Transverse colon (tissue), 4 donors: ENCODE results near the gene RUNDC3A. TPM values are rescaled to one million over a fixed set of nuclear protein-coding genes. Genes with fewer than 3 reads are reported as not detected.

Experiments
- DNase-seq: peaks from one replicate; pipeline ENCODE4 v3.0.0-alpha.2; 2019
- H3K27ac ChIP-seq, 4 donors: fragments of 200-600 bp; sonication (generic); 2 replicates each; pipeline ENCODE4 v1.5.1; 2016 to 2018; ENCODE audit warnings: inconsistent platforms in 4 of 4
- H3K27me3 ChIP-seq: fragments of 200-600 bp; sonication (generic); 2 replicates; pipeline ENCODE4 v1.5.1; 2017; ENCODE audit warnings: inconsistent platforms
- H3K36me3 ChIP-seq, 4 donors: fragments of 200-600 bp; sonication (generic); 2 replicates each; pipeline ENCODE4 v1.5.1; 2017 to 2019; ENCODE audit warnings: inconsistent platforms in 4 of 4
- H3K4me1 ChIP-seq, 4 donors: fragments of 200-600 bp; sonication (generic); 2 replicates each; pipeline ENCODE4 v1.5.1; 2017 to 2020; ENCODE audit warnings: inconsistent platforms in 4 of 4
- H3K4me3 ChIP-seq, 4 donors: fragments of 200-600 bp; sonication (generic); 1 replicate in 1 of 4; 2 replicates in 3 of 4; pipeline versions ENCODE4 v1.5.1 to v1.6.1; 2017 to 2019; ENCODE audit warnings: inconsistent platforms in 4 of 4
- H3K9me3 ChIP-seq, 2 donors: fragments of 200-600 bp; sonication (generic); 2 replicates each; pipeline ENCODE4 v1.5.1; 2017 to 2019; ENCODE audit warnings: inconsistent platforms in 2 of 2
- EP300 ChIP-seq: sonication (generic); formaldehyde crosslinking; IDR thresholded peaks from one replicate; pipeline ENCODE4 v1.6.1; 2017; ENCODE audit warnings: antibody characterized with exemption, low read depth
- POLR2A ChIP-seq: fragments of 450-650 bp; IDR thresholded peaks from one replicate; pipeline ENCODE4 v1.6.1; 2016; ENCODE audit warnings: antibody characterized with exemption, mild to moderate bottlenecking, moderate library complexity
- POLR2AphosphoS5 ChIP-seq, 3 donors: sonication (generic); formaldehyde crosslinking; IDR thresholded peaks; one replicate each; pipeline ENCODE4 v1.6.1; 2016; ENCODE audit warnings: antibody characterized with exemption in 3 of 3
- WGBS, 2 donors: methylation state at CpG; one replicate each; pipeline ENCODE4 v1.1.5; 2018; ENCODE audit warnings: low coverage in 1 of 2; 5-methylcytosine and 5-hydroxymethylcytosine counted together
- in situ Hi-C, 4 donors: fragments of 200-750 bp; cut with MboI; loops; one replicate each; pipeline versions ENCODE4 v1.15.0 to v1.15.1; 2017; ENCODE audit warnings: low sequenced_read_pairs in 3 of 4, low pct_ligation_motif_present in 1 of 4, low pct_unique_long_range_greater_than_20kb in 1 of 4
- intact Hi-C: fragments of 100-400 bp; cut with DNase I; formaldehyde crosslinking; loops from one replicate; pipeline ENCODE4 v1.15.1; 2023; ENCODE audit warnings: low total_unique reads
- total RNA-seq, 4 donors: library from RNA; depleted of rRNA; stranded (reverse); fragments of >200 nt; gene quantifications; one replicate each; pipeline ENCODE4 v1.1.0, GENCODE V29; 2016
- TF ChIP-seq, protein P1 (sequence below), 5 experiments: fragments of 200-600 bp in 3 of 5; fragments of 450-650 bp in 2 of 5; sonication (generic) in 3 of 5; IDR thresholded peaks; 1 replicate in 2 of 5; 2 replicates in 3 of 5; pipeline ENCODE4 v1.5.1; 2016 to 2017; ENCODE audit warnings: antibody characterized with exemption in 5 of 5, inconsistent platforms in 3 of 5, mild to moderate bottlenecking in 2 of 5, moderate library complexity in 1 of 5

Gene RUNDC3A
- total RNA-seq, 4 donors from 2014 or later: 0.48 to 7.6 (median 1.1) TPM; not detected in 1

DNA sequence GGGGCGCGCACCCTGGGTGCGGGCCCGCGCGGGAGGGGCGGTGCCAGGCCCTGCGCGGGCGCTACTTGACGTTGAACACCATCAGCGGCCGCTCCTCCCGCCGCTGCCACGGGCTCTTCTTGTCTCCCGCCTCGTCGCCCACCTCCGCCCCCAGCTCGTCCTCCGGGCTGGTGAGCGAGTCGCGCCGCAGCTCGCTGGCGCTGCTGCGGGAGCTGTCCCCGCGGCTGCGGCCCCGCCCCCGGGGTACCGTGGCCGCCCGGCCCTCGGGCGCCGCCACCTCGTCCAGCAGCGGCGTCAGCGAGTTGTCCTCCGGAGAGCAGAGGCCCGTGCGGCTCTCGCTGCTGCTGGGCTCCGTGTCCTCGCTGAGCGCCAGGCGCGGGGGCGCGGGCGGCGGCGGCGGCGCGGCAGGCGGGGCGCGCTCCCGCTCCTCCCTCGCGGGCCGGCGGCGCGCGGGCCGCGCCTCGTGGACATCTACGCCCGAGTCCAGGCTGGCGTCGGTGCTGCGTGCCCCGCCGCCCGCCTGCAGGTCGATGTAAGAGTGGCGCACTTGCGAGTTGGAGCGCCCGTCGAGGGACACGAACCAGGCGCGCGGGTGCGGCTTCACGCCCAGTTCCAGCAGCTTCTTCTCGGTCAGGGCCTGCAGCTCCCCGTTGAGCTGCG, 45.4 kb downstream of the RUNDC3A start:
- no CpG with 5 or more reads among the region's 98 CpGs for WGBS, 2 donors
- Histone ChIP-seq H3K4me1 (peaks cover 0 to 7% (median 3%) of the 10 kb centered on the region in 4 donors), H3K27ac (peak overlapping the region in 3 of 4 donors; percentile 21 to 48 (median 42)), H3K27me3 (peaks cover 6% of the 10 kb centered on the region), H3K4me3 (peak overlapping the region in 3 of 4 donors; percentile 29 to 50 (median 36)), H3K36me3 (peaks cover 0 to 9% (median 0%) of the 10 kb centered on the region in 4 donors), H3K9me3 (no peaks in the 10 kb centered on the region)
- in situ Hi-C loops (no loop called here), intact Hi-C loops (no loop called here)
- DNase-seq: peak; percentile 41
- TF ChIP-seq, protein P1, sequence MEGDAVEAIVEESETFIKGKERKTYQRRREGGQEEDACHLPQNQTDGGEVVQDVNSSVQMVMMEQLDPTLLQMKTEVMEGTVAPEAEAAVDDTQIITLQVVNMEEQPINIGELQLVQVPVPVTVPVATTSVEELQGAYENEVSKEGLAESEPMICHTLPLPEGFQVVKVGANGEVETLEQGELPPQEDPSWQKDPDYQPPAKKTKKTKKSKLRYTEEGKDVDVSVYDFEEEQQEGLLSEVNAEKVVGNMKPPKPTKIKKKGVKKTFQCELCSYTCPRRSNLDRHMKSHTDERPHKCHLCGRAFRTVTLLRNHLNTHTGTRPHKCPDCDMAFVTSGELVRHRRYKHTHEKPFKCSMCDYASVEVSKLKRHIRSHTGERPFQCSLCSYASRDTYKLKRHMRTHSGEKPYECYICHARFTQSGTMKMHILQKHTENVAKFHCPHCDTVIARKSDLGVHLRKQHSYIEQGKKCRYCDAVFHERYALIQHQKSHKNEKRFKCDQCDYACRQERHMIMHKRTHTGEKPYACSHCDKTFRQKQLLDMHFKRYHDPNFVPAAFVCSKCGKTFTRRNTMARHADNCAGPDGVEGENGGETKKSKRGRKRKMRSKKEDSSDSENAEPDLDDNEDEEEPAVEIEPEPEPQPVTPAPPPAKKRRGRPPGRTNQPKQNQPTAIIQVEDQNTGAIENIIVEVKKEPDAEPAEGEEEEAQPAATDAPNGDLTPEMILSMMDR (IDR thresholded peaks at IDR 0.05): no peak
- TF ChIP-seq POLR2AphosphoS5 (IDR thresholded peaks at IDR 0.05): no peak
- TF ChIP-seq POLR2A: no peak

DNA sequence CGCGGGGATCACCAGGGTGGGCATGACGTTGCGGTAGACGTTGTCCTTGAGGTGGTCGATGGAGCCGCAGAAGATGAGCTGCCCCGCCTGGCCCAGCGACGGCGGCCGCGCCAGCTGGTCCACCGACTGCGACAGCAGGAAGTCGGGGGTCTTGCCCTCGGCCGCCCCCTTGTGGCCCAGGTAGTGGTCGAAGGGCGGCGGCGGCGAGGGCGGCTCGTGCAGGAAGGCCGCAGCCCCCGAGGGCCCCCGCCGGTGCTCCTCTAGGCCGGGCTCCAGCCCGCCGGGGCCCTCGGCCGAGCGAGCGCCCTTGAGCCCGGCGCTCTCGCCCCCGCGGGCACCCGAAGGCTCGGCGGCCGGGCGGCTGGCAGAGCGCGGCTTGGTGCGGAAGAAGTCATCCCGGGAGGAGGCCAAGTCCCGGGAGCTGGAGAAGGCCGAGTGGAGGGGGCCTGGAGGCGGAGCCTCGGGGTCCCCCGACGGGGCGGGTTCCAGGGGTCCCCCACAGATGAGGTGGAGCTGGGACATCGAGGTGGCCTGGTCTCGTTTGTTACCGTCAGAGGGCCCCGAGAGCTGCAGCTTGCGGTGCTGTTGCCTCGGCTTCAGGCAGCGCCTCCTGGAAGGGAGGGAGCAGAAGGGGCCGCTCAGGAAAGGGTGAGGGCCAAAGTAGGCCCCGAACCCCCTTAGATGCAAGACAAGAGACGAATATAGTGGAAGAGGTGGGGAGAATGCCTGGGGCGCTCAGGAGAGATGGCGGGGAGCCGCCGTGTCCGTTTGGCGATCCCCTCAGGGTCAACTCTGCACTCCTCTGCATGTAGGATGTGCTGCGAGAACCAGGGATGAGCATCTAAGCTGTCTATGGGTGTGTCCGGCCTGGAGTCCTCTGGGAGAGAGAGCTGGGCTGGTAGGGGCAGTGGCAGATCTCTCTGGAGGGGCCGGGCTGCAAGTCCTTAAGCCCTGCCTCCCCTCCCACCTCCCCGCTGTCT, 46.5 kb downstream of the RUNDC3A start:
- in situ Hi-C loops (no loop called here), intact Hi-C loops (no loop called here)
- DNase-seq: peak; percentile 69
- H3K27ac ChIP-seq: no peak overlapping the region
- H3K36me3 ChIP-seq: peaks cover 0 to 9% (median 0%) of the 10 kb centered on the region in 4 donors
- no peaks in the 10 kb centered on the region for H3K9me3 ChIP-seq
- peaks cover 0 to 7% (median 3%) of the 10 kb centered on the region in 4 donors for H3K4me1 ChIP-seq
- H3K4me3 ChIP-seq: peak overlapping the region in 2 of 4 donors; percentile 15 to 36
- 53% methylated on average over 67 of the region's 77 CpGs; no CpG with 5 or more reads in 1 of the 2 donors for WGBS, 2 donors
- TF ChIP-seq POLR2A (no peak), POLR2AphosphoS5 (IDR thresholded peaks at IDR 0.05) (no peak), EP300 (no peak)
- TF ChIP-seq, protein P1 (IDR thresholded peaks at IDR 0.05): peak in 3 of 5 experiments; percentile 18 to 35 (median 31)
- peaks cover 7% of the 10 kb centered on the region for H3K27me3 ChIP-seq

DNA sequence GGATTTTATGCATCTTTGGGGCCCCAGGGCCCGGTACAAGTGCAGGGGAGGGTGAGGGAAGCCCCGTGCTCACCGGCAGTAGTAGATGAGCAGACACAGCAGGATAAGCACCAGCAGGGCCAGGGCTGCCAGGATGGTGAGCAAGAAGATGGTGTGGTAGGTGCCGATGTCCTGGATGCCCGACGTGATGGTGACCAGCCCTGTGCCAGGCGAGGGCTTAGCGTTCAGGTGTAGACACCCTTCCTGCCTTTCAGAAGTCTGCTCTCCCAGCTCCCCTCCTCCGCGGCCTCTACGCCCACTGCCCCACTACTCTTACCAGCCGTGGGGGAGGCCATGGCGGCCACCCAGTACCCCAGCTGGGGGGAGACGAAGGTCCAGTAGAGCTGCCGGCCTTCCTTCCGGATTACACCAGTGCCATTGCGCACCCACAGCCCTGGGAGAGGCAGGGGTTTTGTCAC, 47.3 kb downstream of the RUNDC3A start:
- H3K4me1 ChIP-seq: peaks cover 0 to 7% (median 3%) of the 10 kb centered on the region in 4 donors
- peaks cover 11% of the 10 kb centered on the region for H3K27me3 ChIP-seq
- TF ChIP-seq POLR2AphosphoS5 (IDR thresholded peaks at IDR 0.05): no peak
- TF ChIP-seq EP300: no peak
- no peak for TF ChIP-seq POLR2A
- TF ChIP-seq, protein P1 (IDR thresholded peaks at IDR 0.05): no peak
- H3K36me3 ChIP-seq: peaks cover 0 to 9% (median 0%) of the 10 kb centered on the region in 4 donors
- H3K9me3 ChIP-seq: no peaks in the 10 kb centered on the region
- DNase-seq: no peak
- no peak overlapping the region for H3K4me3 ChIP-seq
- WGBS, 2 donors: 80% methylated on average over 17 of the region's 17 CpGs; no CpG with 5 or more reads in 1 of the 2 donors
- intact Hi-C loops (no loop called here), in situ Hi-C loops (no loop called here)
- no peak overlapping the region for H3K27ac ChIP-seq

DNA sequence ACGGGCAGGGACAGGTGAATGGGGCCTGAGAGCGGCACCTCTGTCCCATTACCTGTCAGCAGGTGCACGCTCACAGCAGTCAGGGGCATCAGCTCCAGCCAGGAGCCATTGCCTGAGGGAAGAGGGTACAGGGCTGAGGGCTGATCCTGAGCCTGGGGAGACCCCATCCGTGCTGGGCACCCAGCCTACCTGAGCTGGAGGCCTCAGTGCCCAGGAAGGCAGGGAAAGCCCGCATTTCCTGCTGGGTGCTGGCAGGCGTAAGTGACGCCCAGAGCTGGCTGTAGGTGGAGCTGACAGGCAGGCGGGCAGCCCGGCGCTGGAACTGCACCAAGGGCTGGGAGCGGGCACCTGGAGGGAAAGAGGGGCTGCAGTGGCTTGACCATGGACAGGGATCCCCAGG, 47.8 kb downstream of the RUNDC3A start:
- H3K4me3 ChIP-seq: no peak overlapping the region
- H3K27ac ChIP-seq: no peak overlapping the region
- WGBS, 2 donors: 53% methylated on average over 10 of the region's 11 CpGs; no CpG with 5 or more reads in 1 of the 2 donors
- in situ Hi-C loops: no loop called here
- H3K9me3 ChIP-seq: no peaks in the 10 kb centered on the region
- DNase-seq: no peak
- intact Hi-C loops: no loop called here
- H3K36me3 ChIP-seq: peaks cover 0 to 9% (median 0%) of the 10 kb centered on the region in 4 donors
- TF ChIP-seq EP300 (no peak), POLR2AphosphoS5 (IDR thresholded peaks at IDR 0.05) (no peak), POLR2A (no peak)
- TF ChIP-seq, protein P1 (IDR thresholded peaks at IDR 0.05): no peak
- peaks cover 0 to 7% (median 3%) of the 10 kb centered on the region in 4 donors for H3K4me1 ChIP-seq
- peaks cover 13% of the 10 kb centered on the region for H3K27me3 ChIP-seq
